Lower leg skin (tissue), 3 donors: ENCODE data around the gene CSTF1.

Experiments used
- CTCF ChIP-seq, 3 donors: fragments of 450-650 bp; IDR thresholded peaks; one replicate each; pipeline ENCODE4 v1.5.1; 2016; ENCODE audit warnings: antibody characterized with exemption in 3 of 3, mild to moderate bottlenecking in 3 of 3, moderate library complexity in 2 of 3
- POLR2A ChIP-seq, 2 donors: fragments of 450-650 bp; IDR thresholded peaks; one replicate each; pipeline ENCODE4 v1.6.1; 2016 to 2017; ENCODE audit warnings: antibody characterized with exemption in 2 of 2, mild to moderate bottlenecking in 1 of 2, moderate library complexity in 1 of 2

- TF ChIP-seq CTCF (IDR thresholded peaks at IDR 0.05) (no peak), POLR2A (IDR thresholded peaks at IDR 0.05) (no peak)
Measured at GRCh38 chr20:56388882-56389281, 3.6 kb upstream of the CSTF1 start.
